HUES48 (cell line): ENCODE data around the gene GLB1L.

ENCODE experiments used
- H3K27ac ChIP-seq: one replicate; pipeline ENCODE4 v1.7.0; 2013; ENCODE audit warnings: low read depth, low read length, inconsistent platforms
- H3K27me3 ChIP-seq: 2 replicates; pipeline ENCODE4 v1.6.1; 2013; ENCODE audit warnings: mild to moderate bottlenecking, low read length; ENCODE audit not compliant: control insufficient read depth, insufficient read depth
- H3K36me3 ChIP-seq: 2 replicates; pipeline ENCODE4 v1.6.1; 2013; ENCODE audit warnings: low read length; ENCODE audit not compliant: control insufficient read depth, insufficient read depth
- H3K4me1 ChIP-seq: 2 replicates; pipeline ENCODE4 v1.6.1; 2013; ENCODE audit warnings: mild to moderate bottlenecking, low read length; ENCODE audit not compliant: control insufficient read depth, insufficient read depth
- H3K4me3 ChIP-seq: 2 replicates; pipeline ENCODE4 v1.5.1; 2013; ENCODE audit warnings: mild to moderate bottlenecking, low read depth, low read length
- H3K9ac ChIP-seq: 2 replicates; pipeline ENCODE4 v1.6.1; 2013; ENCODE audit warnings: mild to moderate bottlenecking, low read depth, low read length, moderate library complexity
- H3K9me3 ChIP-seq: 2 replicates; pipeline ENCODE4 v1.6.1; 2013; ENCODE audit warnings: low read length; ENCODE audit not compliant: control insufficient read depth, insufficient read depth

The GLB1L gene

GRCh38 chr2:219245148-219245898 lies at the start of gene GLB1L, which contains the start of gene STK16:
TSS of gene GLB1L (minus strand) at chr2:219245444. CDS start at chr2:219243573, 1,871 bp downstream.
TSS of gene STK16 (plus strand) at chr2:219245479. CDS start at chr2:219246000, 521 bp downstream.
- H3K9me3 ChIP-seq, result no peaks in the 10 kb centered on the region
- H3K4me1 ChIP-seq, result peaks cover 4% of the 10 kb centered on the region
- peak within 1 kb of the TSS; percentile 88 for H3K9ac ChIP-seq
- H3K27ac ChIP-seq, result peak within 1 kb of the TSS; percentile 88
- H3K36me3 ChIP-seq, result peaks cover 24% of the 10 kb centered on the region
- no peaks in the 10 kb centered on the region for H3K27me3 ChIP-seq
- H3K4me3 ChIP-seq, result peak within 1 kb of the TSS; percentile 90

GRCh38 chr2:219294356-219295351 lies 49.4 kb upstream of the GLB1L start:
- H3K9me3 ChIP-seq, result no peaks in the 10 kb centered on the region; the same call in 1 of the 2 replicates
- H3K27me3 ChIP-seq, result peaks cover 27% of the 10 kb centered on the region
- H3K4me1 ChIP-seq, result peaks cover 6% of the 10 kb centered on the region
- peak overlapping the region; percentile 97 for H3K4me3 ChIP-seq
- H3K9ac ChIP-seq, result peak overlapping the region; percentile 85
- H3K27ac ChIP-seq, result peak overlapping the region; percentile 16
- H3K36me3 ChIP-seq, result no peaks in the 10 kb centered on the region

GRCh38 chr2:219293736-219294231 lies 48.5 kb upstream of the GLB1L start:
- peak overlapping the region; percentile 97 for H3K4me3 ChIP-seq
- no peaks in the 10 kb centered on the region for H3K36me3 ChIP-seq
- peaks cover 3% of the 10 kb centered on the region; the same call in 1 of the 2 replicates for H3K4me1 ChIP-seq
- no peaks in the 10 kb centered on the region; the same call in 1 of the 2 replicates for H3K9me3 ChIP-seq
- peaks cover 20% of the 10 kb centered on the region for H3K27me3 ChIP-seq
- H3K27ac ChIP-seq, result no peak overlapping the region
- no peak overlapping the region for H3K9ac ChIP-seq

- H3K9ac ChIP-seq, result no peak overlapping the region
- no peak overlapping the region for H3K4me3 ChIP-seq
- H3K4me1 ChIP-seq, result peaks cover 3% of the 10 kb centered on the region; the same call in 1 of the 2 replicates
- peaks cover 20% of the 10 kb centered on the region for H3K27me3 ChIP-seq
- no peaks in the 10 kb centered on the region for H3K36me3 ChIP-seq
- no peaks in the 10 kb centered on the region; the same call in 1 of the 2 replicates for H3K9me3 ChIP-seq
- no peak overlapping the region for H3K27ac ChIP-seq
Measured at GRCh38 chr2:219292616-219293015, 47.4 kb upstream of the GLB1L start.

- H3K27ac ChIP-seq, result no peak overlapping the region
- no peaks in the 10 kb centered on the region for H3K36me3 ChIP-seq
- H3K4me3 ChIP-seq, result no peak overlapping the region
- H3K27me3 ChIP-seq, result peaks cover 20% of the 10 kb centered on the region
- no peaks in the 10 kb centered on the region; the same call in 1 of the 2 replicates for H3K9me3 ChIP-seq
- peaks cover 3% of the 10 kb centered on the region; the same call in 1 of the 2 replicates for H3K4me1 ChIP-seq
- H3K9ac ChIP-seq, result no peak overlapping the region
Measured at GRCh38 chr2:219291910-219292490, 46.8 kb upstream of the GLB1L start.

- H3K9ac ChIP-seq, result no peak overlapping the region
- peaks cover 4% of the 10 kb centered on the region; the same call in 1 of the 2 replicates for H3K4me1 ChIP-seq
- H3K9me3 ChIP-seq, result no peaks in the 10 kb centered on the region; the same call in 1 of the 2 replicates
Measured at GRCh38 chr2:219291394-219291793, 46.1 kb upstream of the GLB1L start.

GRCh38 chr2:219290381-219291171 lies 45.3 kb upstream of the GLB1L start:
- Histone ChIP-seq H3K4me1 (peaks cover 9% of the 10 kb centered on the region; the same call in 1 of the 2 replicates), H3K27ac (no peak overlapping the region), H3K9ac (no peak overlapping the region), H3K4me3 (no peak overlapping the region), H3K27me3 (peaks cover 13% of the 10 kb centered on the region), H3K36me3 (no peaks in the 10 kb centered on the region), H3K9me3 (no peaks in the 10 kb centered on the region; the same call in 1 of the 2 replicates)

More at GRCh38 chr2:219291394-219291793, 46.1 kb upstream of the GLB1L start:
- Histone ChIP-seq H3K27ac (no peak overlapping the region), H3K4me3 (no peak overlapping the region), H3K27me3 (peaks cover 20% of the 10 kb centered on the region), H3K36me3 (no peaks in the 10 kb centered on the region)

- H3K27ac ChIP-seq, result no peak overlapping the region
- H3K27me3 ChIP-seq, result peaks cover 6% of the 10 kb centered on the region; the same call in 1 of the 2 replicates
- peaks cover 5% of the 10 kb centered on the region; the same call in 1 of the 2 replicates for H3K36me3 ChIP-seq
- H3K9ac ChIP-seq, result no peak overlapping the region
- H3K4me1 ChIP-seq, result peaks cover 7% of the 10 kb centered on the region; the same call in 1 of the 2 replicates
- H3K9me3 ChIP-seq, result no peaks in the 10 kb centered on the region; the same call in 1 of the 2 replicates
- H3K4me3 ChIP-seq, result no peak overlapping the region
Measured at GRCh38 chr2:219289537-219290361, 44.5 kb upstream of the GLB1L start.

- Histone ChIP-seq H3K27me3 (peaks cover 6% of the 10 kb centered on the region; the same call in 1 of the 2 replicates), H3K9ac (no peak overlapping the region), H3K36me3 (peaks cover 8% of the 10 kb centered on the region; the same call in 1 of the 2 replicates), H3K4me3 (no peak overlapping the region), H3K4me1 (peaks cover 7% of the 10 kb centered on the region; the same call in 1 of the 2 replicates), H3K9me3 (no peaks in the 10 kb centered on the region; the same call in 1 of the 2 replicates), H3K27ac (no peak overlapping the region)
Measured at GRCh38 chr2:219289195-219289536, 43.9 kb upstream of the GLB1L start.
